Measurements from ENCODE around the gene PTP4A2.
A peak's percentile ranks its signal among the peaks of the same experiment; 100 is the strongest.
"Not testable (repeated sequence)": the region's sequence is repeated elsewhere in the genome, so short reads cannot be mapped to it uniquely, and the experiment has no call there.

The PTP4A2 gene

GRCh38 chr1:31949862-31950261, 11.7 kb upstream of the PTP4A2 start:
- DNase-seq, result no peak

GRCh38 chr1:31945677-31946076, 7.5 kb upstream of the PTP4A2 start:
- not testable (repeated sequence) for DNase-seq

GRCh38 chr1:31944205-31945089, 6.3 kb upstream of the PTP4A2 start:
- DNase-seq, result no peak

- DNase-seq, result no peak
Observed at GRCh38 chr1:31943546-31944184, 5.5 kb upstream of the PTP4A2 start.

- not testable (repeated sequence) for DNase-seq
Observed at GRCh38 chr1:31942061-31942460, 3.9 kb upstream of the PTP4A2 start.

GRCh38 chr1:31939484-31940329, 1.5 kb upstream of the PTP4A2 start:
- peak; percentile 70 to 88 for DNase-seq

- DNase-seq, result peak; percentile 23 to 64
Observed at GRCh38 chr1:31937300-31938183, 626 bp downstream of the PTP4A2 start.

GRCh38 chr1:31936981-31937299, 1.2 kb downstream of the PTP4A2 start:
- DNase-seq, result no peak

- no peak for DNase-seq
Observed at GRCh38 chr1:31936278-31936980, 1.7 kb downstream of the PTP4A2 start.

GRCh38 chr1:31934706-31935629, 3.2 kb downstream of the PTP4A2 start:
- DNase-seq, result no peak

- peak; percentile 16 to 25 for DNase-seq
Observed at GRCh38 chr1:31932491-31933316, 5.5 kb downstream of the PTP4A2 start.

- no peak for DNase-seq
Observed at GRCh38 chr1:31931593-31932225, 6.5 kb downstream of the PTP4A2 start.

- no peak for DNase-seq
Observed at GRCh38 chr1:31930836-31931592, 7.2 kb downstream of the PTP4A2 start.

GRCh38 chr1:31927661-31927980, 10.5 kb downstream of the PTP4A2 start:
- no peak for DNase-seq

- peak in 1 of 2 experiments; percentile 18 for DNase-seq
Observed at GRCh38 chr1:31926853-31927660, 11.1 kb downstream of the PTP4A2 start.

- no peak for DNase-seq
Observed at GRCh38 chr1:31926252-31926651, 11.9 kb downstream of the PTP4A2 start.

GRCh38 chr1:31925824-31926223, 12.3 kb downstream of the PTP4A2 start:
- not testable (repeated sequence) for DNase-seq

- DNase-seq, result no peak
Observed at GRCh38 chr1:31924839-31925238, 13.3 kb downstream of the PTP4A2 start.

All from SHP77 (cell line).